AG09309 (cell line): ENCODE results near the gene UBA3.

Source experiments
- DNase-seq: peaks from one replicate; pipeline ENCODE4 v3.0.0-alpha.2; 2010; ENCODE audit warnings: low read depth
- H3K4me3 ChIP-seq: 2 replicates; pipeline ENCODE4 v1.5.1; 2011; ENCODE audit warnings: mild to moderate bottlenecking, low read depth, low read length, moderate library complexity; ENCODE audit not compliant: control insufficient read depth
- CTCF ChIP-seq: IDR thresholded peaks from 2 replicates; pipeline ENCODE4 v1.5.1; 2011; ENCODE audit warnings: mild to moderate bottlenecking, low read depth, low read length, inconsistent platforms; ENCODE audit not compliant: insufficient read depth, control insufficient read depth; ENCODE audit errors: missing control alignments

The UBA3 gene

GRCh38 chr3:69095636-69096035, 15.5 kb upstream of the UBA3 start:
- no peak for TF ChIP-seq CTCF
- DNase-seq, result no peak
- no peak overlapping the region for H3K4me3 ChIP-seq

- DNase-seq, result no peak
- no peak overlapping the region for H3K4me3 ChIP-seq
- TF ChIP-seq CTCF, result no peak
Measured at GRCh38 chr3:69094467-69095205, 14.5 kb upstream of the UBA3 start.

- no peak for DNase-seq
- no peak overlapping the region for H3K4me3 ChIP-seq
- TF ChIP-seq CTCF, result no peak
Measured at GRCh38 chr3:69092030-69092516, 11.9 kb upstream of the UBA3 start.

GRCh38 chr3:69091389-69092029, 11.3 kb upstream of the UBA3 start:
- no peak overlapping the region for H3K4me3 ChIP-seq
- TF ChIP-seq CTCF, result no peak

GRCh38 chr3:69090021-69090420, 9.9 kb upstream of the UBA3 start:
- no peak overlapping the region for H3K4me3 ChIP-seq
- no peak for TF ChIP-seq CTCF
- peak; percentile 64 for DNase-seq

More at GRCh38 chr3:69091389-69092029, 11.3 kb upstream of the UBA3 start:
- no peak for DNase-seq

- TF ChIP-seq CTCF, result no peak
- DNase-seq, result no peak
- H3K4me3 ChIP-seq, result no peak overlapping the region
Measured at GRCh38 chr3:69088063-69088462, 7.9 kb upstream of the UBA3 start.
